WTC11 (cell line): ENCODE measurements around the gene PRELID2.

Source experiments
- ESRRA ChIP-seq: sonication (generic); formaldehyde crosslinking; IDR thresholded peaks from 2 replicates; pipeline ENCODE4 v1.8.1; 2022; ENCODE audit warnings: mild to moderate bottlenecking, missing genetic modification reagents, borderline replicate concordance
- JUN ChIP-seq: sonication (generic); formaldehyde crosslinking; IDR thresholded peaks from 2 replicates; pipeline ENCODE4 v1.8.0; 2023; ENCODE audit warnings: mild to moderate bottlenecking, missing genetic modification reagents
- RORB ChIP-seq: fragments of 250-450 bp; sonication (Bioruptor Pico); IDR thresholded peaks from 2 replicates; pipeline ENCODE4 v1.9.0; 2021; ENCODE audit warnings: mild to moderate bottlenecking

DNA sequence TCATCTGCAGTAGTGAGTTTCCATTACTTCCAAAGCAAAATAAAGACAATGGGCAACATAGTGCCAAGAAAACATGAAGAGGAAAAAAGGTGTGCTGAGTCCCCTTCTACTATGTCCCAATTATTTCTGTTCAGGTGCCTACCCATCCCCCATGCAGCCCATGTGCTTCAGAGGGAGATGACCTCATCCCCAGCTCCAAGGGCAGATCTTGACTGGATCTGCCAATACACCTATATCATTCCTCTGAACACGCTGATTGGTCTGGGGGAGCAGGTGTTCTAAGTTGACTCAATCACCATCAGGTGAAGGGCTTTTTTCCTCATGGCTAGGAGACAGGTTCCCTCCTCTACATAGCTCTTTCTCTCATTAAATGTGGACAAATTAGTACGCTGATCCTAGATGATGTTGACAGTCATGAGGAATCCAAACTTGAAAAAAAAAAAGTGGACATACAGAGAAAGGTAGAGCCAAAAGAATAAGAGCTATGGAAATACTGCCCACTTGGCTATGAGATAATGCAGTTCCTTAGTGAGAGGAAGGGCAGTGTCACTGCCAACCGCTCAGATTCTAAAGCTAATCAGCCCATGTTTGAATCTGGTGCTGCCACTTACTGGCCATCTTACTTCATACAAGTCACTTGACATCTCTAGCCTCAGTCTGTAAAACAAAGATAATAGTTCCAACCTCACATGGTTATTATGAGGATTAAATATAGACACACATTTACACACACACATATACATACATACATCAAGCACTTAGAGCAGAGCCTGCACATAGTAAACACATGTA lies 23.1 kb downstream of the PRELID2 start:
- no peak for TF ChIP-seq ESRRA (CRISPR knock-in tag)
- no peak for TF ChIP-seq RORB (CRISPR knock-in tag)
- no peak for TF ChIP-seq JUN (CRISPR knock-in tag)
